Endothelial cell of umbilical vein (primary cell): Measurements from ENCODE around the gene FABP6. TPM values are rescaled to one million over a fixed set of nuclear protein-coding genes. Genes with fewer than 3 reads are reported as not detected.

Experiments used
- BruUV-seq: library from RNA; stranded (reverse); fragments of 400-500 nt; replicated peaks from 2 replicates; lab custom pipeline; 2021; lab: Mats Ljungman, UMichigan
- CTCF ChIA-PET: fragments of 300-600, 350-600 bp; sonication (Branson Sonifier 250); formaldehyde crosslinking; loops from one replicate; lab custom pipeline; 2021; ENCODE audit warnings: antibody characterized with exemption, inconsistent platforms; lab: Charles Lee
- POLR2A ChIA-PET: fragments of 300-600, 350-600 bp; sonication (Branson Sonifier 250); formaldehyde crosslinking; loops from one replicate; lab custom pipeline; 2021; ENCODE audit warnings: antibody characterized with exemption, inconsistent platforms; lab: Charles Lee
- DNase-seq: peaks from one replicate; pipeline ENCODE4 v3.0.0-alpha.2; 2011; ENCODE audit warnings: low read depth, low spot score
- FAIRE-seq: peaks from 2 replicates; lab custom pipeline; 2011; peaks lifted over from hg19 to GRCh38; lab: Jason Lieb, UNC
- H2AFZ ChIP-seq: 2 replicates; pipeline ENCODE4 v1.6.0; 2012; ENCODE audit warnings: low read depth, low read length, control low read depth, inconsistent platforms
- H3K27ac ChIP-seq: 2 replicates; pipeline ENCODE4 v1.5.1; 2011; ENCODE audit warnings: low read depth, mild to moderate bottlenecking, control low read depth, low read length, moderate library complexity; ENCODE audit not compliant: insufficient read depth
- H3K27me3 ChIP-seq, 2 experiments: 2 replicates each; pipeline versions ENCODE4 v1.6.0 to v1.6.1; 2011; ENCODE audit warnings: low read length in 2 of 2, mixed read lengths in 1 of 2; ENCODE audit not compliant: control insufficient read depth in 2 of 2, insufficient read depth in 2 of 2
- H3K36me3 ChIP-seq, 2 experiments: 2 replicates in 1 of 2; 3 replicates in 1 of 2; pipeline ENCODE4 v1.5.1; 2011; ENCODE audit warnings: low read length in 2 of 2, mild to moderate bottlenecking in 1 of 2, moderate library complexity in 1 of 2; ENCODE audit not compliant: control insufficient read depth in 2 of 2, insufficient read depth in 2 of 2; ENCODE audit errors: extremely low read depth in 1 of 2
- H3K4me1 ChIP-seq: 3 replicates; pipeline ENCODE4 v1.5.1; 2011; ENCODE audit warnings: mild to moderate bottlenecking, low read length; ENCODE audit not compliant: control insufficient read depth, insufficient read depth; ENCODE audit errors: extremely low read depth
- H3K4me2 ChIP-seq: 2 replicates; pipeline ENCODE4 v1.6.1; 2011; ENCODE audit warnings: low read length, control low read depth, mixed read lengths; ENCODE audit not compliant: insufficient read depth
- H3K4me3 ChIP-seq, 3 experiments: fragments of 200-600 bp in 1 of 3; sonication (generic), shearing (Covaris generic) in 1 of 3; replicated peaks in 1 of 3; 2 replicates each; pipeline ENCODE4 v1.5.1; 2011 to 2016; ENCODE audit warnings: control low read depth in 3 of 3, low read length in 3 of 3, mild to moderate bottlenecking in 2 of 3, inconsistent platforms in 1 of 3, low read depth in 1 of 3, moderate library complexity in 1 of 3; ENCODE audit not compliant: insufficient read depth in 1 of 3
- H3K79me2 ChIP-seq: 2 replicates; pipeline ENCODE4 v1.6.0; 2012; ENCODE audit warnings: low read length, inconsistent platforms; ENCODE audit not compliant: control insufficient read depth, insufficient read depth
- H3K9ac ChIP-seq: replicated peaks from 2 replicates; pipeline ENCODE3; 2011; ENCODE audit warnings: low read length, control low read depth; ENCODE audit not compliant: insufficient read depth; ENCODE audit errors: extremely low read depth
- H3K9me1 ChIP-seq: replicated peaks from 3 replicates; pipeline ENCODE4 v1.6.0; 2011; ENCODE audit warnings: mild to moderate bottlenecking, low read length; ENCODE audit not compliant: control insufficient read depth, insufficient read depth; ENCODE audit errors: extremely low read depth
- H3K9me3 ChIP-seq: replicated peaks from 2 replicates; pipeline ENCODE4 v1.5.1; 2012; ENCODE audit warnings: low read length, inconsistent platforms; ENCODE audit not compliant: control insufficient read depth, insufficient read depth
- H4K20me1 ChIP-seq: replicated peaks from 2 replicates; pipeline ENCODE3; 2011; ENCODE audit warnings: mild to moderate bottlenecking, low read length; ENCODE audit not compliant: control insufficient read depth, insufficient read depth; ENCODE audit errors: extremely low read depth
- CTCF ChIP-seq, 2 donors: IDR thresholded peaks; 1 replicate in 1 of 2; 2 replicates in 1 of 2; pipeline ENCODE4 v1.5.1; 2011; ENCODE audit warnings: low read length in 2 of 2, mild to moderate bottlenecking in 2 of 2, moderate library complexity in 2 of 2, control low read depth in 1 of 2, inconsistent platforms in 1 of 2, low read depth in 1 of 2; ENCODE audit not compliant: insufficient read depth in 1 of 2; ENCODE audit errors: extremely low read depth in 1 of 2
- EZH2 ChIP-seq: IDR thresholded peaks from 2 replicates; pipeline ENCODE4 v1.6.1; 2012; ENCODE audit warnings: borderline replicate concordance, low read depth, mild to moderate bottlenecking, moderate library complexity, low read length, inconsistent platforms; ENCODE audit not compliant: severe bottlenecking
- FOS ChIP-seq: IDR thresholded peaks from 2 replicates; pipeline ENCODE4 v1.6.1; 2011; ENCODE audit warnings: mild to moderate bottlenecking, low read length, moderate library complexity, borderline replicate concordance; ENCODE audit not compliant: insufficient read depth
- GATA2 ChIP-seq: IDR thresholded peaks from 2 replicates; pipeline ENCODE4 v1.7.0; 2011; ENCODE audit warnings: low read depth, mild to moderate bottlenecking, moderate library complexity, mixed read lengths, low read length; ENCODE audit not compliant: insufficient read length, insufficient read depth
- JUN ChIP-seq: IDR thresholded peaks from 2 replicates; pipeline ENCODE4 v1.6.1; 2011; ENCODE audit warnings: borderline replicate concordance, low read depth; ENCODE audit not compliant: insufficient read length, insufficient read depth
- MAX ChIP-seq: IDR thresholded peaks from 2 replicates; pipeline ENCODE4 v1.6.1; 2011; ENCODE audit not compliant: insufficient read depth, insufficient read length
- MYC ChIP-seq: IDR thresholded peaks from one replicate; pipeline ENCODE4 v1.6.1; 2011; ENCODE audit warnings: mild to moderate bottlenecking, low read depth, low read length
- POLR2A ChIP-seq: IDR thresholded peaks from 2 replicates; pipeline ENCODE4 v1.6.1; 2012; ENCODE audit warnings: low read depth, mild to moderate bottlenecking, control low read depth, low read length
- POLR2AphosphoS5 ChIP-seq: IDR thresholded peaks from 2 replicates; pipeline ENCODE4 v1.6.1; 2012; ENCODE audit warnings: low read depth, mild to moderate bottlenecking, control low read depth, low read length, moderate library complexity; ENCODE audit not compliant: insufficient read depth
- dilution Hi-C: fragments of 300-500 bp; cut with MboI; formaldehyde crosslinking; loops from one replicate; pipeline ENCODE4 v1.15.0; 2019; ENCODE audit warnings: low sequenced_read_pairs; ENCODE audit not compliant: extremely low pct_ligation_motif_present
- intact Hi-C: fragments of 100-400 bp; cut with micrococcal nuclease; formaldehyde crosslinking; loops from one replicate; pipeline ENCODE4 v1.10.0; 2022
- polyA plus RNA-seq, 4 experiments: library from polyadenylated mRNA; depleted of rRNA in 3 of 4; stranded (reverse) in 3 of 4; unstranded in 1 of 4; fragments of >200 nt; gene quantifications; 2 replicates each; pipeline versions ENCODE4 v1.2.1 to v1.2.3, GENCODE V29; 2011 to 2012; ENCODE audit warnings: missing spikeins in 1 of 4
- total RNA-seq: library from RNA; stranded (reverse); gene quantifications from 2 replicates; pipeline ENCODE4 v1.2.3, GENCODE V29; 2021

The FABP6 gene
- total and polyA plus RNA-seq, 2 donors (not counting 3 experiments of a cell fraction or from before 2014, with no cell fraction given) = not detected

- TF ChIP-seq EZH2 (no peak), FOS (no peak), GATA2 (no peak), MYC (no peak), JUN (no peak), POLR2AphosphoS5 (no peak), CTCF (IDR thresholded peaks at IDR 0.05; ENCODE audit: extremely low read depth in 1 of 2, insufficient read depth in 1 of 2, low read depth in 1 of 2, low read length in 2 of 2) (no peak), POLR2A (no peak), MAX (no peak)
- Histone ChIP-seq H3K36me3 (no peaks in the 10 kb centered on the region), H3K27me3 (no peaks in the 10 kb centered on the region), H3K27ac (no peak overlapping the region), H3K79me2 (no peaks in the 10 kb centered on the region), H3K4me3 (no peak overlapping the region), H3K4me2 (no peak overlapping the region), H3K9me1 (no peaks in the 10 kb centered on the region), H3K9me3 (no peaks in the 10 kb centered on the region), H2AFZ (no peak overlapping the region), H3K9ac (no peak overlapping the region), H4K20me1 (no peaks in the 10 kb centered on the region), H3K4me1 (peaks cover 51% of the 10 kb centered on the region)
- BruUV-seq = no TSS peak
- intact Hi-C loops = no loop called here
- POLR2A ChIA-PET = no interaction called here
- FAIRE-seq (no peak), DNase-seq (no peak)
- CTCF ChIA-PET = interaction anchor here (0.6 to 2.7 kb wide), 4 partner anchors 10 to 245 kb away, joined by 3 to 7 read pairs (median 4); no protein-coding TSS in a partner anchor
- dilution Hi-C loops = no loop called here
Measured at GRCh38 chr5:160266752-160267345, 37.5 kb downstream of the FABP6 start.
